Kidney epithelial cell (primary cell): ENCODE data around the gene HEATR9. TPM values are rescaled to one million over a fixed set of nuclear protein-coding genes. Genes with fewer than 3 reads are reported as not detected.

ENCODE experiments used
- DNase-seq: peaks from one replicate; pipeline ENCODE4 v3.0.0-alpha.2; 2010; ENCODE audit warnings: low read depth
- H3K27me3 ChIP-seq: 2 replicates; pipeline ENCODE4 v1.6.0; 2011; ENCODE audit warnings: low read length; ENCODE audit not compliant: control insufficient read depth, insufficient read depth
- H3K36me3 ChIP-seq: 2 replicates; pipeline ENCODE4 v1.5.1; 2011; ENCODE audit warnings: low read length; ENCODE audit not compliant: control insufficient read depth, insufficient read depth
- H3K4me3 ChIP-seq: 2 replicates; pipeline ENCODE4 v1.5.1; 2011; ENCODE audit warnings: low read depth, mild to moderate bottlenecking, control low read depth, low read length
- CTCF ChIP-seq: IDR thresholded peaks from 2 replicates; pipeline ENCODE4 v1.5.1; 2011; ENCODE audit warnings: mild to moderate bottlenecking, moderate library complexity, low read length, control low read depth, inconsistent platforms; ENCODE audit not compliant: insufficient read depth, poor library complexity, severe bottlenecking
- total RNA-seq: library from RNA; depleted of rRNA; stranded (reverse); fragments of >200 nt; gene quantifications from 2 replicates; pipeline ENCODE4 v1.2.3, GENCODE V29; 2015

Gene HEATR9
- total RNA-seq, 1 donor from 2014 or later, result not detected

- H3K27me3 ChIP-seq, result peaks cover 2% of the 10 kb centered on the region
- H3K4me3 ChIP-seq, result no peak overlapping the region
- no peaks in the 10 kb centered on the region for H3K36me3 ChIP-seq
- TF ChIP-seq CTCF, result no peak
- no peak for DNase-seq
These were observed 37.7 kb upstream of the HEATR9 start for GRCh38 chr17:35906191-35906925.

GRCh38 chr17:35903451-35903850 is 34.8 kb upstream of the HEATR9 start:
- DNase-seq, result no peak
- no peaks in the 10 kb centered on the region for H3K36me3 ChIP-seq
- H3K27me3 ChIP-seq, result no peaks in the 10 kb centered on the region
- TF ChIP-seq CTCF, result no peak
- no peak overlapping the region for H3K4me3 ChIP-seq

- no peak for DNase-seq
- TF ChIP-seq CTCF, result no peak
- no peak overlapping the region for H3K4me3 ChIP-seq
- no peaks in the 10 kb centered on the region for H3K27me3 ChIP-seq
- no peaks in the 10 kb centered on the region for H3K36me3 ChIP-seq
These were observed 33.0 kb upstream of the HEATR9 start for GRCh38 chr17:35901631-35902175.

- Histone ChIP-seq H3K4me3 (no peak overlapping the region), H3K36me3 (no peaks in the 10 kb centered on the region), H3K27me3 (no peaks in the 10 kb centered on the region)
- no peak for TF ChIP-seq CTCF
- DNase-seq, result no peak
These were observed 32.2 kb upstream of the HEATR9 start for GRCh38 chr17:35900708-35901480.

GRCh38 chr17:35900280-35900679 is 31.6 kb upstream of the HEATR9 start:
- TF ChIP-seq CTCF, result no peak
- Histone ChIP-seq H3K27me3 (no peaks in the 10 kb centered on the region), H3K4me3 (no peak overlapping the region), H3K36me3 (no peaks in the 10 kb centered on the region)
- no peak for DNase-seq
